GM18505 (cell line): ENCODE results near the gene DENND11.

Source experiments
- ATAC-seq: cut with Tn5 transposase; IDR thresholded peaks from one replicate; pipeline ENCODE4 v1.9.1; 2021; ENCODE audit not compliant: unreplicated experiment
- POLR2A ChIP-seq: IDR thresholded peaks from 4 replicates; pipeline ENCODE4 v1.6.1; 2011; ENCODE audit warnings: borderline replicate concordance; ENCODE audit not compliant: insufficient read depth, insufficient read length; ENCODE audit errors: extremely low read depth

The DENND11 gene

GRCh38 chr7:141702047-141702567 is at the start of gene DENND11:
DENND11 (minus strand) TSS chr7:141702166; CDS start chr7:141702153, 13 bp downstream.
- peak; percentile 81 for ATAC-seq
- TF ChIP-seq POLR2A: no peak

- no peak for ATAC-seq
Observed at GRCh38 chr7:141748396-141748795, 46.4 kb upstream of the DENND11 start.

GRCh38 chr7:141744131-141744530 is 42.2 kb upstream of the DENND11 start:
- ATAC-seq: no peak
- TF ChIP-seq POLR2A: no peak

More at GRCh38 chr7:141748396-141748795, 46.4 kb upstream of the DENND11 start:
- TF ChIP-seq POLR2A: no peak

- TF ChIP-seq POLR2A: no peak
- no peak for ATAC-seq
Observed at GRCh38 chr7:141742229-141742628, 40.3 kb upstream of the DENND11 start.

- no peak for ATAC-seq
- TF ChIP-seq POLR2A: no peak
Observed at GRCh38 chr7:141739250-141739649, 37.3 kb upstream of the DENND11 start.

- ATAC-seq: no peak
- no peak for TF ChIP-seq POLR2A
Observed at GRCh38 chr7:141738592-141739013, 36.6 kb upstream of the DENND11 start.

- peak; percentile 90 for ATAC-seq
Observed at GRCh38 chr7:141737836-141738591, 36.0 kb upstream of the DENND11 start, which contains the start of gene SSBP1. SSBP1 (plus strand) TSS chr7:141738358; CDS start chr7:141739167, 809 bp downstream.

GRCh38 chr7:141737118-141737835 is 35.3 kb upstream of the DENND11 start:
- no peak for ATAC-seq
- TF ChIP-seq POLR2A: no peak

More at GRCh38 chr7:141737836-141738591, 36.0 kb upstream of the DENND11 start, which contains the start of gene SSBP1:
- TF ChIP-seq POLR2A: peak; percentile 96

GRCh38 chr7:141731476-141732149 is 29.6 kb upstream of the DENND11 start:
- TF ChIP-seq POLR2A: no peak
- ATAC-seq: no peak

- ATAC-seq: no peak
- no peak for TF ChIP-seq POLR2A
Observed at GRCh38 chr7:141729020-141729419, 27.1 kb upstream of the DENND11 start.

GRCh38 chr7:141722529-141722928 is 20.6 kb upstream of the DENND11 start:
- TF ChIP-seq POLR2A: no peak

GRCh38 chr7:141717450-141717849 is 15.5 kb upstream of the DENND11 start:
- no peak for ATAC-seq
- no peak for TF ChIP-seq POLR2A

More at GRCh38 chr7:141722529-141722928, 20.6 kb upstream of the DENND11 start:
- ATAC-seq: no peak

GRCh38 chr7:141715794-141716689 is 14.1 kb upstream of the DENND11 start:
- TF ChIP-seq POLR2A: no peak

GRCh38 chr7:141715018-141715417 is 13.1 kb upstream of the DENND11 start:
- no peak for TF ChIP-seq POLR2A
- no peak for ATAC-seq

More at GRCh38 chr7:141715794-141716689, 14.1 kb upstream of the DENND11 start:
- ATAC-seq: no peak
